HG03565 (cell line): ENCODE data around the gene RAP1B.

Source experiments
- ATAC-seq: cut with Tn5 transposase; IDR thresholded peaks from one replicate; pipeline ENCODE4 v1.9.1; 2021; ENCODE audit warnings: mild to moderate bottlenecking, moderate library complexity; ENCODE audit not compliant: unreplicated experiment

The RAP1B gene

GRCh38 chr12:68686595-68687521 is 76.2 kb downstream of the RAP1B start, which contains the start of gene NUP107:
Gene NUP107, plus strand, starts transcription at chr12:68686978. Its CDS starts 88 bp downstream, at chr12:68687066.
- peak; percentile 98 for ATAC-seq

- ATAC-seq, result no peak
Measured at GRCh38 chr12:68695454-68695853, 84.8 kb downstream of the RAP1B start.

- ATAC-seq, result no peak
Measured at GRCh38 chr12:68699486-68699885, 88.8 kb downstream of the RAP1B start.
